Stimulated activated CD4-positive, alpha-beta T cell treated with anti-CD3 and anti-CD28 coated beads, Interleukin-12 subunit alpha, Interleukin-12 subunit beta, amount 100 ng/mL, for 24 hours (primary cell): ENCODE results near the gene FBF1.
"Not testable (repeated sequence)": the region's sequence is repeated elsewhere in the genome, so short reads cannot be mapped to it uniquely, and the experiment has no call there.

Source experiments
- DNase-seq, 2 experiments: peaks; one replicate each; pipeline ENCODE4 v3.0.0-alpha.2; 2020; ENCODE audit warnings: low read depth in 2 of 2

Gene FBF1

DNA sequence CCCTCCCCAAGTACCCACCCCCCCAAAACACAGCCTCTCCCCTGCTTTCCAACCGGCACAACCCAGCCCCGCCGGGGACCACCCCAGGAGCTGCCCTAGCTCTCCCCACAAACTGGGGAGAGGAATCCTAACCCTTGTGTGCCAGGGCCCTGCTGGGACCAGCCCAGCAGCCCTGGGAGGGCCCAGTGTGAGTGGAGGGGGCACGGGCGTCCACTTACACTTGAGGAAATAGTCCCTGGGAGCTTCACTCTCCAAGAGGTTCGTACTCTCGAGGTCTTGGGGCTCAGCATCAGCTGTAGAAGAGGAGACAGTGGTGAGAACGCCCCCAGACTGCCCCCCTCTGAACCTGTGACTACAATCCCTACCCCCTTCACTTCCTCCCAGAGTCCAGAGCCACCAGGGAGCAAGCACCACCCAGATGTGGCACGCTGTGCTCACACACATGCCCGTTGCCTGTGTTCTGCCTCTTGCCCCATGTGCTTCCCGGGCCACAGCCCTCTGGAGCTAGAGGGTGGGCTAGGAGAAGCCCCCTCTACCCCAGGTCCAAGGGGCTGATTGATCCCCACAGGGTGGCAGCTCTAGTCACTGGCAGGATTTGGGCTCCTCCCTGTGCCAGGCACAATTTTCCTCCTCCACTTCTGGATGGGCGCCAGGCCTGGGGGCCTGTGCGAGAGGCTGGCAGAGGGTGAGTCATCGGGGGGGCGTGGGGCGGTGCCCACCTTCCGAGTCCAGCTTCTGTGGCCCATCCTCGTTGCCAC is 65.5 kb downstream of the FBF1 start:
- no peak for DNase-seq

GRCh38 chr17:75874323-75875181 is 66.3 kb downstream of the FBF1 start:
- no peak for DNase-seq

DNA sequence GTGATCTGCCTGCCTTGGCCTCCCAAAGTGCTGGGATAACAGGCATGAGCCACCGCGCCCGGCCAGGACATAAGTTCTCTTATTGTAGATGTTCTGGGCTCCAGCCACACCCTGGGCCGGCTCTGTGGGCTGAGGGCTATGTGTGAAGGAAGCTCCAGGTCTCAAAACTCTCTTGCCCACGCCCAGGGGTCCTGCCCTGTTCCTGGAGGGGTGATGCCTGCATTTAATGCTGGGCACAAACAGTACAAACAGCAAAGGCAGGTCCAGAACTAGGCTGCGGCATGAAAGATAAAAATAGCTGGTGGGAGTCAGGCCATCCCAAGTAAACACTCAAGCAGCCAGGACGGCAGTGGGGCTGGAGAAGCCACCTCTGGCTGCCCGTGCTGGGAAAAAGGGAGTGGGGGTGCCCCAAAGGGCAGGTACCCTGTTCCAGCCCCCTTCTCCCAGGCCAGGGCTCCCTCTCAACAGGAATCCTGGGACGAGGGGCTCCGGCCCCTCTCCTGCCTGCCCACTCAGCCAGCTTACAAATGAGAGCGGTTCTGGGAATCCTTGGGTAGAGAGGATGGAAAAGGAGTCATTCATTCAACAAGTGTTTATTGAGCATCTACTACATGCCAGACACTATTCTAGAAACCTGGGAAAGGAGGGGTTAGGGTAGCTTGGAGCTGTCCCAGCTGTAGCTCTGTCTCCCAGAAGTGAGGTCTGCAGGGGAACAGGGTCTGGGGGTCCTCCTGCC is 67.1 kb downstream of the FBF1 start:
- no peak for DNase-seq

- no peak for DNase-seq
Measured at GRCh38 chr17:75872434-75873351, 68.1 kb downstream of the FBF1 start.

DNA sequence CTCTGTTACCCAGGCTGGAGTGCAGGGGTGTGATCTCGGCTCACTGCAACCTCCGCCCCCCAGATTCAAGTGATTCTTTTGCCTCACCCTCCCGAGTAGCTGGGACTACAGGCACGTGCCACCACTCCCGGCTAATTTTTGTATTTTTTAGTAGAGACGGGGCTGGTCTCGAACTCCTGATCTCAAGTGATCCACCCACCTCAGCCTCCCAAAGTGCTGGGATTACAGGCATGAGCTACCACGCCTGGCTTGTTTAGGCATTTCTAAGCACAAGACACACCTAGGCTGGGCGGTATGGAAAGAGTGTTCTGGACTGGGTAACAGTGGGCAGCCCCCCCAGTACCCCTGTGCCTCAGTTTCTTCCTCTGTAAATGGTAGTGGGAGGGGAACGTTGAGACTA is 70.6 kb downstream of the FBF1 start:
- not testable (repeated sequence) for DNase-seq

DNA sequence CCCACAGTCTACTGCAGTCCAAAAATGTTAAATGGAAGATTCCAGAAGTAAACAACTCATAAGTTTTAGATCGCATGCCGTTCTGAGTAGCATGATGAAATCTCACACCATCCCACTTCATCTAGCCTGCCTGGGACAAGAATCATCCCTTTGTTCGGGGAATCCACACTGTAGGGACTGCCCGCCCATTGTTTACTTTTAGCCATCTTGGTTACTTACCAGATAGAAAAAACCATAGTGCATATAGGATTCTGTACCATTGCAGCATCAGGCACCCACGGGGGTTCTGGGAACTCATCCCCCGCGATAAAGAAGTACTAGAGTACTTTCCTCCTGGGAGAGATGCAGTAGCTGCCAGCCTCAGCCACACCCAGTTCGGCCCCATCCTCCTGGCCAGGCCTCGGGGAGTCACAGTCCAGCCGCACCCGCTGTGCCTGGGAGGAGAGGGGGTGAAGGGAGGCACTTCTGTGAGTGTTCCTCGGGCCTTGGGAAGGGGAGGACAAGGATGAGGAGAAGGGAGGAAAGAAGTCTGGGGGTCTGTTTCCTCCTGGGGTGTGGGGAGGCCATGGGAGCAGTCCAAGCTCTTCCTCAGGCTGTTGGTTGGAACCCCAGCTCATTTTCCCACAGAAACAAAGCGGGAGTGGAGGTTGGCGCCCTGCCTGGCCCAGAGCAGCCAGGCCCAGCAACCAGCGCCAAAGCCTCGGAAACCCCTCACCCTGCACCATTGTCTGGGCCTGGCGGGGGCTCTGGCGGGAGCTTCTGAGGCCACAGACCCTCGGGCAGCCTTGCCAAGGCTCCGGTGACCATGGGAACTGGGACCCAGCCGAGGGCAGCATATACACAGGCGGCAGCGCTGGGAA is 71.3 kb downstream of the FBF1 start:
- no peak for DNase-seq

- not testable (repeated sequence) for DNase-seq
Measured at GRCh38 chr17:75868730-75869281, 72.0 kb downstream of the FBF1 start.

DNA sequence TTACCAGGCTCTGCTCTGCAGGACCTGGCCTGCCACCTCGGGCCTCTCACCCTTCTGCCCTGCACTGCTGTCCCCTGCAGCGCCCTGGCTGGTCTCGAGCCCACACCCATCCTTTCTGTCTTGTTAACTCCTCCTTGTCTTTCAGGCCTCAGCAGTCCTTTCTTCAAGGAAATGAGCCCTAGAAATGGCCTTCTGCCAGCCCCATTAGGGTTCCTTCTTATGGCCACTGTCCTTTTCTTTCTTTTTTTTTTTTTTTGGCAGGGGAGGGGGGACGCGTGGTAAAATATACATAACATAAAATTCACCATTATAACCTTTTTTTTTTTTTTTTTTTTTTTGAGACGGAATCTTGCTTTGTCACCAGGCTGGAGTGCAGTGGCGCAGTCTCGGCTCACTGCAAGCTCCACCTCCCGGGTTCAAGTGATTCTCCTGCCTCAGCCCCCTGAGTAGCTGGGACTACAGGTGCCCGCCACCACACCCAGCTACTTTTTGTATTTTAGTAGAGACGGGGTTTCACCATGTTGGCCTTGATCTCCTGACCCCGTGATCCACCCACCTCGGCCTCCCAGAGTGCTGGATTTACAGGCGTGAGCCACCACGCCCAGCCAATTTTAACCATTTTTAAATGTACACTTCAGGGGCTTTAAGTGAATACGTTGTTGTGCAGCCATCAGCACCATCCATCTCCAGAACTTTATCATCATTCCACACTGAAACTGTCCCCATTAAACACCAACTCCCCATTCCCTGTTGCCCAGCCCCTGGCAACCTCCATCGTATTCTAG is 75.2 kb downstream of the FBF1 start:
- DNase-seq = not testable (repeated sequence)

- not testable (repeated sequence) for DNase-seq
Measured at GRCh38 chr17:75864887-75865286, 76.0 kb downstream of the FBF1 start.

GRCh38 chr17:75864448-75864871 is 76.4 kb downstream of the FBF1 start:
- no peak for DNase-seq

- no peak for DNase-seq
Measured at GRCh38 chr17:75861927-75862317, 78.9 kb downstream of the FBF1 start.
